GM12878 (cell line): ENCODE results near the gene NCBP1. TPM values are rescaled to one million over a fixed set of nuclear protein-coding genes. Genes with fewer than 3 reads are reported as not detected.

Experiments
- ATAC-seq: fragments of 200-7000 bp; cut with Tn5 transposase; 3 replicates; pipeline ENCODE4 v1.9.1; 2020; ENCODE audit warnings: mild to moderate bottlenecking, moderate library complexity
- BruUV-seq: library from RNA; stranded (reverse); fragments of 400-500 nt; replicated peaks from 2 replicates; lab custom pipeline; 2021; lab: Mats Ljungman, UMichigan
- CTCF ChIA-PET: fragments of 300-600 bp; sonication (Branson Sonifier 250); formaldehyde crosslinking; extraction: SDS; loops from one replicate; lab custom pipeline; 2021; ENCODE audit warnings: inconsistent platforms; lab: Yijun Ruan, JAX
- POLR2A ChIA-PET: fragments of 350-600 bp; formaldehyde crosslinking; extraction: SDS; loops from one replicate; lab custom pipeline; 2021; ENCODE audit warnings: inconsistent platforms; lab: Charles Lee
- RAD21 ChIA-PET: fragments of 300-600 bp; sonication (Branson Sonifier 250); formaldehyde crosslinking; loops from one replicate; lab custom pipeline; 2023; ENCODE audit warnings: antibody characterized with exemption; ENCODE audit not compliant: unreplicated experiment; lab: Charles Lee
- SMC1A ChIA-PET: fragments of 300-600 bp; sonication (Branson Sonifier 250); formaldehyde crosslinking; loops from one replicate; lab custom pipeline; 2023; ENCODE audit not compliant: unreplicated experiment, uncharacterized antibody; lab: Charles Lee
- DNase-seq: peaks from one replicate; pipeline ENCODE4 v3.0.0-alpha.2; 2011; ENCODE audit warnings: low read depth, low spot score
- FAIRE-seq: peaks from 3 replicates; lab custom pipeline; 2011; peaks lifted over from hg19 to GRCh38; lab: Jason Lieb, UNC
- H2AFZ ChIP-seq: 2 replicates; pipeline ENCODE4 v1.6.0; 2011; ENCODE audit warnings: low read depth, low read length, control low read depth; ENCODE audit not compliant: control insufficient read depth
- H3K27ac ChIP-seq: 2 replicates; pipeline ENCODE4 v1.5.1; 2011; ENCODE audit warnings: control low read depth; ENCODE audit not compliant: control insufficient read depth, insufficient read depth
- H3K27me3 ChIP-seq, 2 experiments: replicated peaks in 1 of 2; 2 replicates each; pipeline versions ENCODE4 v1.6.0 to v1.6.1; 2011; ENCODE audit warnings: low read length in 1 of 2; ENCODE audit not compliant: control insufficient read depth in 2 of 2, insufficient read depth in 2 of 2
- H3K36me3 ChIP-seq, 2 experiments: 2 replicates each; pipeline ENCODE4 v1.5.1; 2011; ENCODE audit warnings: low read length in 1 of 2; ENCODE audit not compliant: control insufficient read depth in 2 of 2, insufficient read depth in 2 of 2
- H3K4me1 ChIP-seq: 2 replicates; pipeline ENCODE4 v1.6.1; 2011; ENCODE audit warnings: mild to moderate bottlenecking, low read length, moderate library complexity, mixed read lengths; ENCODE audit not compliant: control insufficient read depth, insufficient read depth
- H3K4me2 ChIP-seq: 2 replicates; pipeline ENCODE4 v1.6.0; 2011; ENCODE audit warnings: control low read depth; ENCODE audit not compliant: control insufficient read depth, insufficient read depth
- H3K4me3 ChIP-seq: fragments of 200-600 bp; sonication (generic); 2 replicates; pipeline ENCODE4 v1.5.1; 2016
- H3K79me2 ChIP-seq: 2 replicates; pipeline ENCODE4 v1.6.0; 2011; ENCODE audit warnings: low read length; ENCODE audit not compliant: control insufficient read depth, insufficient read depth
- H3K9ac ChIP-seq: 2 replicates; pipeline ENCODE4 v1.8.0; 2011; ENCODE audit warnings: low read length, control low read depth, mixed read lengths; ENCODE audit not compliant: control insufficient read depth, insufficient read depth
- H3K9me3 ChIP-seq: replicated peaks from 3 replicates; pipeline ENCODE4 v1.5.1; 2011; ENCODE audit warnings: mild to moderate bottlenecking, low read length; ENCODE audit not compliant: control insufficient read depth, insufficient read depth
- H4K20me1 ChIP-seq: 2 replicates; pipeline ENCODE4 v1.6.0; 2011; ENCODE audit not compliant: control insufficient read depth, insufficient read depth
- IRF3 ChIP-seq: fragments of 450-650 bp; IDR thresholded peaks from 2 replicates; pipeline ENCODE4 v1.6.1; 2014; ENCODE audit warnings: mild to moderate bottlenecking
- NR2F1 ChIP-seq: fragments of 450-650 bp; conservative IDR thresholded peaks from 2 replicates; pipeline ENCODE4 v1.6.1; 2017; ENCODE audit warnings: mild to moderate bottlenecking
- SREBF2 ChIP-seq: IDR thresholded peaks from 2 replicates; pipeline ENCODE4 v1.6.1; 2012; ENCODE audit warnings: mild to moderate bottlenecking, low read length
- TBL1XR1 ChIP-seq: IDR thresholded peaks from 2 replicates; pipeline ENCODE4 v1.6.1; 2012; ENCODE audit warnings: low read depth, low read length, improper control_type of control experiment
- ZNF274 ChIP-seq: IDR thresholded peaks from one replicate; pipeline ENCODE4 v1.8.0; 2011; ENCODE audit not compliant: insufficient read length, insufficient read depth
- ZNF622 ChIP-seq: fragments of 450-650 bp; IDR thresholded peaks from 2 replicates; pipeline ENCODE4 v1.6.1; 2017; ENCODE audit warnings: mild to moderate bottlenecking, inconsistent platforms
- WGBS: methylation state at CpG from one replicate; pipeline ENCODE4 v1.1.6; 2016; ENCODE audit warnings: low lambda C conversion rate; ENCODE audit not compliant: insufficient replicate concordance, insufficient coverage; ENCODE audit errors: missing lambda C conversion rate; 5-methylcytosine and 5-hydroxymethylcytosine counted together
- in situ Hi-C: fragments of 300-500 bp; cut with MboI; formaldehyde crosslinking; loops from 9 replicates; pipeline ENCODE4 v1.14.3; 2018; ENCODE audit warnings: mixed read lengths
- intact Hi-C: fragments of 100-400 bp; cut with micrococcal nuclease; formaldehyde crosslinking; loops from one replicate; pipeline ENCODE4 v1.14.2; 2022; ENCODE audit not compliant: unreplicated experiment
- polyA plus RNA-seq, 11 experiments: library from polyadenylated mRNA; depleted of rRNA in 4 of 11; unstranded in 6 of 11; stranded (reverse) in 5 of 11; fragments of >200 nt; fragmentation: Nextera tagmentation in 4 of 11; fragmentation: Illumina TruSeq in 1 of 11; extraction: Ambion mirVana in 4 of 11; extraction: Trizol in 1 of 11; gene quantifications; 1 replicate in 1 of 11; 2 replicates in 10 of 11; pipeline versions ENCODE4 v1.2.1 to v1.2.3, GENCODE V29; 2011 to 2016; ENCODE audit warnings: inconsistent platforms in 2 of 11, missing spikeins in 2 of 11, low read depth in 1 of 11
- total RNA-seq, 4 experiments: library from RNA; depleted of rRNA in 3 of 4; stranded (reverse); fragments of >200 nt in 3 of 4; fragmentation: Illumina TruSeq in 1 of 4; extraction: Trizol in 1 of 4; gene quantifications; 2 replicates each; pipeline versions ENCODE4 v1.2.1 to v1.2.3, GENCODE V29; 2013 to 2021

NCBP1 gene
- total and polyA plus RNA-seq, 10 of the 15 experiments (the other 5 are each of a cell fraction or from before 2014, with no cell fraction given) = 14.7 to 70.9 (median 36.0) TPM

- RAD21 ChIA-PET = no interaction called here
- H3K4me3 ChIP-seq = peak overlapping the region; percentile 92
- no TSS peak for BruUV-seq
- CTCF ChIA-PET = interaction anchor here (1.0 to 3.8 kb wide), 5 partner anchors 11 to 226 kb away, joined by 3 to 13 read pairs (median 6); partner anchors contain the start of gene TRMO
- H3K36me3 ChIP-seq = no peaks in the 10 kb centered on the region; a peak in 1 of 4 replicates
- DNase-seq = no peak
- SMC1A ChIA-PET = interaction anchor here (0.6 to 1.7 kb wide), 4 partner anchors 16 to 205 kb away, joined by 3 to 8 read pairs (median 4); no protein-coding TSS in a partner anchor
- intact Hi-C loops (no loop called here), in situ Hi-C loops (no loop called here)
- no peak for ATAC-seq
- H3K27ac ChIP-seq = no peak overlapping the region; the same call in 1 of the 2 replicates
- H3K9me3 ChIP-seq = no peaks in the 10 kb centered on the region
- no peak overlapping the region; the same call in 1 of the 2 replicates for H3K9ac ChIP-seq
- H3K4me2 ChIP-seq = peak overlapping the region; percentile 69
- no peaks in the 10 kb centered on the region for H4K20me1 ChIP-seq
- FAIRE-seq = no peak
- WGBS = 81% methylated on average over 3 of the region's 3 CpGs
- POLR2A ChIA-PET = interaction anchor here (0.6 to 5.0 kb wide), 3 partner anchors 9 to 351 kb away, joined by 4 to 22 read pairs (median 4); partner anchors contain the start of genes NCBP1 and TSTD2
- TF ChIP-seq ZNF274 (no peak), NR2F1 (no peak), IRF3 (no peak), ZNF622 (no peak), SREBF2 (no peak), TBL1XR1 (no peak)
- H3K4me1 ChIP-seq = peaks cover 18% of the 10 kb centered on the region
- peaks cover 35% of the 10 kb centered on the region for H3K79me2 ChIP-seq
- no peaks in the 10 kb centered on the region for H3K27me3 ChIP-seq
- no peak overlapping the region for H2AFZ ChIP-seq
These were observed 61.8 kb downstream of the NCBP1 start for GRCh38 chr9:97695390-97695789.
